Peyer's patch (tissue), 4 donors: ENCODE results near the gene ITGA5. TPM values are rescaled to one million over a fixed set of nuclear protein-coding genes. Genes with fewer than 3 reads are reported as not detected.

Experiments used
- DNase-seq, 3 donors: peaks; one replicate each; pipeline ENCODE4 v3.0.0-alpha.2; 2017 to 2019
- H3K27ac ChIP-seq, 4 donors: fragments of 200-600 bp; sonication (generic); one replicate each; pipeline ENCODE4 v1.5.1; 2016 to 2019
- H3K27me3 ChIP-seq, 2 donors: fragments of 200-600 bp; sonication (generic); one replicate each; pipeline ENCODE4 v1.5.1; 2019
- H3K36me3 ChIP-seq, 3 donors: fragments of 200-600 bp; sonication (generic); one replicate each; pipeline ENCODE4 v1.5.1; 2016 to 2019
- H3K4me1 ChIP-seq, 4 donors: fragments of 200-600 bp; sonication (generic); one replicate each; pipeline ENCODE4 v1.5.1; 2016 to 2019
- H3K4me3 ChIP-seq, 4 donors: fragments of 200-600 bp; sonication (generic); 1 replicate in 3 of 4; 2 replicates in 1 of 4; pipeline ENCODE4 v1.5.1; 2016 to 2019; ENCODE audit warnings: mild to moderate bottlenecking in 1 of 4
- H3K9me3 ChIP-seq, 4 donors: fragments of 200-600 bp; sonication (generic); one replicate each; pipeline ENCODE4 v1.5.1; 2016 to 2019; ENCODE audit warnings: mild to moderate bottlenecking in 1 of 4
- CTCF ChIP-seq, 6 experiments: fragments of 450-650 bp in 4 of 6; fragments of 200-600 bp in 2 of 6; sonication (generic) in 1 of 6; IDR thresholded peaks; one replicate each; pipeline ENCODE4 v1.5.1; 2017 to 2019; ENCODE audit warnings: antibody characterized with exemption in 6 of 6, mild to moderate bottlenecking in 3 of 6, moderate library complexity in 1 of 6
- POLR2A ChIP-seq, 2 donors: fragments of 450-650 bp; IDR thresholded peaks; one replicate each; pipeline ENCODE4 v1.5.1; 2017; ENCODE audit warnings: antibody characterized with exemption in 2 of 2, mild to moderate bottlenecking in 2 of 2, moderate library complexity in 2 of 2
- total RNA-seq, 4 donors: library from RNA; depleted of rRNA; stranded (reverse); fragments of >200 nt; gene quantifications; one replicate each; pipeline ENCODE4 v1.1.0, GENCODE V29; 2016

Gene ITGA5
- total RNA-seq, 4 donors from 2014 or later, result 21.0 to 78.4 (median 44.5) TPM

GRCh38 chr12:54426690-54427089 is 7.6 kb upstream of the ITGA5 start:
- H3K4me3 ChIP-seq, result no peak overlapping the region
- TF ChIP-seq POLR2A (IDR thresholded peaks at IDR 0.05) (no peak), CTCF (IDR thresholded peaks at IDR 0.05) (no peak)
- peaks cover 0 to 28% (median 0%) of the 10 kb centered on the region in 4 donors for H3K4me1 ChIP-seq
- H3K27me3 ChIP-seq, result no peaks in the 10 kb centered on the region
- peak overlapping the region in 1 of 4 donors; percentile 50 for H3K27ac ChIP-seq
- H3K9me3 ChIP-seq, result no peaks in the 10 kb centered on the region
- DNase-seq, result no peak
- no peaks in the 10 kb centered on the region for H3K36me3 ChIP-seq

- no peak for TF ChIP-seq CTCF (IDR thresholded peaks at IDR 0.05)
- TF ChIP-seq POLR2A (IDR thresholded peaks at IDR 0.05), result no peak
Observed at GRCh38 chr12:54425702-54426101, 6.6 kb upstream of the ITGA5 start.

GRCh38 chr12:54424224-54424623 is 5.2 kb upstream of the ITGA5 start:
- H3K27ac ChIP-seq, result no peak overlapping the region
- H3K9me3 ChIP-seq, result no peaks in the 10 kb centered on the region
- TF ChIP-seq POLR2A (IDR thresholded peaks at IDR 0.05) (no peak), CTCF (IDR thresholded peaks at IDR 0.05) (no peak)
- no peaks in the 10 kb centered on the region for H3K27me3 ChIP-seq
- H3K4me3 ChIP-seq, result no peak overlapping the region
- DNase-seq, result no peak
- H3K36me3 ChIP-seq, result no peaks in the 10 kb centered on the region
- peaks cover 0 to 23% (median 3%) of the 10 kb centered on the region in 4 donors for H3K4me1 ChIP-seq

More at GRCh38 chr12:54425702-54426101, 6.6 kb upstream of the ITGA5 start:
- Histone ChIP-seq H3K4me3 (no peak overlapping the region), H3K9me3 (no peaks in the 10 kb centered on the region), H3K4me1 (peaks cover 0 to 30% (median 0%) of the 10 kb centered on the region in 4 donors), H3K36me3 (no peaks in the 10 kb centered on the region), H3K27ac (no peak overlapping the region), H3K27me3 (no peaks in the 10 kb centered on the region)
- no peak for DNase-seq

GRCh38 chr12:54423816-54424150 is 4.7 kb upstream of the ITGA5 start:
- Histone ChIP-seq H3K27ac (peak overlapping the region in 1 of 4 donors; percentile 95), H3K4me3 (no peak overlapping the region), H3K27me3 (no peaks in the 10 kb centered on the region), H3K9me3 (no peaks in the 10 kb centered on the region), H3K36me3 (no peaks in the 10 kb centered on the region), H3K4me1 (peaks cover 0 to 23% (median 3%) of the 10 kb centered on the region in 4 donors)
- TF ChIP-seq CTCF (IDR thresholded peaks at IDR 0.05) (no peak), POLR2A (IDR thresholded peaks at IDR 0.05) (no peak)
- DNase-seq, result no peak

GRCh38 chr12:54421879-54422250 is 2.8 kb upstream of the ITGA5 start:
- no peaks in the 10 kb centered on the region for H3K27me3 ChIP-seq
- TF ChIP-seq POLR2A (IDR thresholded peaks at IDR 0.05) (no peak), CTCF (IDR thresholded peaks at IDR 0.05) (no peak)
- no peaks in the 10 kb centered on the region for H3K9me3 ChIP-seq

More at GRCh38 chr12:54421879-54422250, 2.8 kb upstream of the ITGA5 start:
- Histone ChIP-seq H3K36me3 (no peaks in the 10 kb centered on the region), H3K4me1 (peaks cover 0 to 12% (median 3%) of the 10 kb centered on the region in 4 donors), H3K27ac (peak overlapping the region; percentile 80 to 95 (median 82)), H3K4me3 (no peak overlapping the region)
- DNase-seq, result peak in 1 of 3 donors; percentile 32
